Psoas muscle (tissue), 8 donors: Measurements from ENCODE around the gene AQP2. TPM values are rescaled to one million over a fixed set of nuclear protein-coding genes. Genes with fewer than 3 reads are reported as not detected.

Experiments
- ATAC-seq, 4 donors: fragments of 200-7000 bp; cut with Tn5 transposase; one replicate each; pipeline ENCODE4 v1.9.1; 2020; ENCODE audit warnings: moderate library complexity in 3 of 4, mild to moderate bottlenecking in 2 of 4
- DNase-seq, 2 donors: peaks; one replicate each; pipeline ENCODE4 v3.0.0-alpha.2; 2020
- H3K27ac ChIP-seq: fragments of 200-600 bp; one replicate; pipeline ENCODE4 v1.8.0; 2022
- H3K27me3 ChIP-seq, 3 donors: fragments of 200-600 bp in 1 of 3; one replicate each; pipeline versions ENCODE4 v1.6.1 to v1.8.0; 2013 to 2022; ENCODE audit warnings: low read length in 2 of 3, mild to moderate bottlenecking in 2 of 3, moderate library complexity in 1 of 3; ENCODE audit not compliant: insufficient read depth in 3 of 3
- H3K36me3 ChIP-seq, 2 donors: fragments of 200-600 bp in 1 of 2; one replicate each; pipeline versions ENCODE4 v1.6.1 to v1.8.0; 2013 to 2022; ENCODE audit warnings: low read depth in 1 of 2, mild to moderate bottlenecking in 1 of 2, moderate library complexity in 1 of 2; ENCODE audit not compliant: insufficient read depth in 1 of 2
- H3K4me1 ChIP-seq: fragments of 200-600 bp; one replicate; pipeline ENCODE4 v1.8.0; 2022
- H3K4me3 ChIP-seq: fragments of 200-600 bp; one replicate; pipeline ENCODE4 v1.8.0; 2022; ENCODE audit warnings: mild to moderate bottlenecking
- H3K9me3 ChIP-seq: fragments of 200-600 bp; one replicate; pipeline ENCODE4 v1.8.0; 2022
- CTCF ChIP-seq: fragments of 200-600 bp; IDR thresholded peaks from one replicate; pipeline ENCODE4 v1.8.0; 2022; ENCODE audit warnings: antibody characterized with exemption
- WGBS, 3 donors: extraction: QIAGEN DNeasy Blood & Tissue Kit; methylation state at CpG; one replicate each; pipeline versions ENCODE4 v1.1.6 to v1.1.7; 2013; 5-methylcytosine and 5-hydroxymethylcytosine counted together
- intact Hi-C, 2 donors: fragments of 100-400 bp; cut with DNase I; formaldehyde crosslinking; loops; one replicate each; pipeline versions ENCODE4 v1.11.0 to v1.14.2; 2022
- polyA plus RNA-seq, 3 donors: library from polyadenylated mRNA; stranded (reverse); fragments of 200-250 nt; gene quantifications; one replicate each; pipeline ENCODE4 v1.2.3, GENCODE V29; 2013
- total RNA-seq, 4 donors: library from RNA; stranded (reverse); fragmentation: NEBNext Ultra II Directional in 2 of 4; extraction: Animal tissue kit (Norgen Biotek cat#: 25700) in 2 of 4; gene quantifications; one replicate each; pipeline versions ENCODE4 v1.2.1 to v1.2.4, GENCODE V29; 2021 to 2023
- donor health status: healthy with polysubstance abuse.
- donor health status: DM: no; HTN: no; CAD: no; lungs with moderate emphysema.
- donor health status: Bipolar disorder and iron deficiency.
- donor health status: healthy.
- donor health status: DM: yes; HTN: yes; CAD: no.
- donor health status: DM: no; HTN: no; CAD: no.
- donor health status: DM: no; HTN: no; CAD: no.
- donor health status: DM: yes; HTN: yes; CAD: no.

AQP2 gene
- total and polyA plus RNA-seq, 7 donors, result not detected

GRCh38 chr12:49907352-49907751, 43.2 kb upstream of the AQP2 start:
- Histone ChIP-seq H3K4me3 (no peak overlapping the region), H3K4me1 (no peaks in the 10 kb centered on the region), H3K9me3 (no peaks in the 10 kb centered on the region), H3K36me3 (no peaks in the 10 kb centered on the region), H3K27ac (no peak overlapping the region), H3K27me3 (peaks cover 0 to 31% (median 7%) of the 10 kb centered on the region in 3 donors)
- intact Hi-C loops, result no loop called here
- 73 to 92% (median 83%) methylated on average over 1 of the region's 1 CpG for WGBS, 3 donors
- no peak for ATAC-seq
- no peak for DNase-seq
- no peak for TF ChIP-seq CTCF

- Histone ChIP-seq H3K27ac (no peak overlapping the region), H3K4me1 (no peaks in the 10 kb centered on the region), H3K4me3 (no peak overlapping the region), H3K36me3 (no peaks in the 10 kb centered on the region), H3K9me3 (no peaks in the 10 kb centered on the region), H3K27me3 (peaks cover 0 to 15% (median 1%) of the 10 kb centered on the region in 3 donors)
- DNase-seq, result peak in 1 of 2 donors; percentile 21
- 94 to 98% (median 95%) methylated on average over 3 to 4 of the region's 4 CpGs for WGBS, 3 donors
- intact Hi-C loops, result no loop called here
- ATAC-seq, result no peak
- no peak for TF ChIP-seq CTCF
Measured at GRCh38 chr12:49909356-49909755, 41.2 kb upstream of the AQP2 start.

- WGBS, 3 donors, result 68 to 75% (median 72%) methylated on average over 16 of the region's 16 CpGs
- no peak for ATAC-seq
- no peaks in the 10 kb centered on the region for H3K9me3 ChIP-seq
- TF ChIP-seq CTCF, result no peak
- H3K36me3 ChIP-seq, result no peaks in the 10 kb centered on the region
- intact Hi-C loops, result no loop called here
- peak in 1 of 2 donors; percentile 42 for DNase-seq
- peaks cover 0 to 11% (median 1%) of the 10 kb centered on the region in 3 donors for H3K27me3 ChIP-seq
- no peak overlapping the region for H3K4me3 ChIP-seq
- no peaks in the 10 kb centered on the region for H3K4me1 ChIP-seq
- H3K27ac ChIP-seq, result no peak overlapping the region
Measured at GRCh38 chr12:49909826-49910225, 40.7 kb upstream of the AQP2 start.

GRCh38 chr12:49910331-49911212, 40.0 kb upstream of the AQP2 start:
- WGBS, 3 donors, result 88 to 98% (median 97%) methylated on average over 15 of the region's 15 CpGs
- no peaks in the 10 kb centered on the region for H3K36me3 ChIP-seq
- H3K4me3 ChIP-seq, result no peak overlapping the region
- ATAC-seq (no peak), DNase-seq (peak in 1 of 2 donors; percentile 38)
- TF ChIP-seq CTCF, result no peak
- H3K4me1 ChIP-seq, result no peaks in the 10 kb centered on the region
- peaks cover 0 to 4% (median 1%) of the 10 kb centered on the region in 3 donors for H3K27me3 ChIP-seq
- intact Hi-C loops, result no loop called here
- no peak overlapping the region for H3K27ac ChIP-seq
- no peaks in the 10 kb centered on the region for H3K9me3 ChIP-seq
